Caki2 (cell line): Measurements from ENCODE around the gene SLC11A1. TPM values are rescaled to one million over a fixed set of nuclear protein-coding genes. Genes with fewer than 3 reads are reported as not detected.
A peak's percentile ranks its signal among the peaks of the same experiment; 100 is the strongest.

Source experiments
- DNase-seq: peaks from one replicate; pipeline ENCODE4 v3.0.0-alpha.2; 2015; ENCODE audit warnings: low read depth
- in situ Hi-C: cut with HindIII; loops from 2 replicates; pipeline ENCODE4 v1.10.0; 2016; ENCODE audit warnings: low sequenced_read_pairs, low pct_unique_long_range_greater_than_20kb, mixed read lengths
- total RNA-seq: library from RNA; depleted of rRNA; stranded (reverse); fragments of >200 nt; shearing (Covaris generic); gene quantifications from 2 replicates; pipeline ENCODE4 v1.2.3, GENCODE V29; 2014; ENCODE audit warnings: low replicate concordance

Gene SLC11A1
- total RNA-seq, 1 experiment from 2014 or later: 1.4 TPM

- in situ Hi-C loops: no loop called here
- peak; percentile 89 for DNase-seq
These were observed 5.5 kb downstream of the SLC11A1 start for GRCh38 chr2:218387369-218388194.

GRCh38 chr2:218389333-218390150 lies 7.5 kb downstream of the SLC11A1 start:
- no peak for DNase-seq
- in situ Hi-C loops: no loop called here

- in situ Hi-C loops: no loop called here
- DNase-seq: no peak
These were observed 9.1 kb downstream of the SLC11A1 start for GRCh38 chr2:218391202-218391601.

GRCh38 chr2:218392459-218392858 lies 10.4 kb downstream of the SLC11A1 start:
- DNase-seq: no peak
- in situ Hi-C loops: no loop called here

GRCh38 chr2:218392891-218393462 lies 10.9 kb downstream of the SLC11A1 start:
- no peak for DNase-seq
- in situ Hi-C loops: no loop called here

GRCh38 chr2:218393750-218394290 lies 11.7 kb downstream of the SLC11A1 start:
- in situ Hi-C loops: no loop called here
- no peak for DNase-seq

- no peak for DNase-seq
- in situ Hi-C loops: no loop called here
These were observed 12.4 kb downstream of the SLC11A1 start for GRCh38 chr2:218394298-218395089.

- in situ Hi-C loops: no loop called here
- DNase-seq: no peak
These were observed 13.0 kb downstream of the SLC11A1 start for GRCh38 chr2:218395090-218395444.

GRCh38 chr2:218395456-218395825 lies 13.4 kb downstream of the SLC11A1 start:
- DNase-seq: no peak
- in situ Hi-C loops: no loop called here

GRCh38 chr2:218395826-218396687 lies 14.0 kb downstream of the SLC11A1 start:
- peak; percentile 97 for DNase-seq
- in situ Hi-C loops: no loop called here

GRCh38 chr2:218396688-218397462 lies 14.8 kb downstream of the SLC11A1 start:
- DNase-seq: peak; percentile 74
- in situ Hi-C loops: no loop called here

- no peak for DNase-seq
- in situ Hi-C loops: no loop called here
These were observed 15.4 kb downstream of the SLC11A1 start for GRCh38 chr2:218397463-218397819.

- peak; percentile 96 for DNase-seq
- in situ Hi-C loops: no loop called here
These were observed 15.9 kb downstream of the SLC11A1 start for GRCh38 chr2:218397820-218398436.

GRCh38 chr2:218398437-218399390 lies 16.6 kb downstream of the SLC11A1 start:
- in situ Hi-C loops: no loop called here
- no peak for DNase-seq

GRCh38 chr2:218399391-218400166 lies 17.5 kb downstream of the SLC11A1 start, which contains the start of gene CTDSP1:
Gene CTDSP1, plus strand, starts transcription at chr2:218399868. Its CDS starts 223 bp downstream, at chr2:218400091.
- in situ Hi-C loops: no loop called here

More at GRCh38 chr2:218399391-218400166, 17.5 kb downstream of the SLC11A1 start, which contains the start of gene CTDSP1:
- peak; percentile 97 for DNase-seq
